Gastroesophageal sphincter (tissue), 4 donors: ENCODE measurements around the gene WWC1. TPM values are rescaled to one million over a fixed set of nuclear protein-coding genes. Genes with fewer than 3 reads are reported as not detected.

Experiments
- ATAC-seq: fragments of 150-250 bp; one replicate; pipeline ENCODE4 v1.9.1; 2016; ENCODE audit warnings: mild to moderate bottlenecking, moderate library complexity
- H3K27ac ChIP-seq, 4 donors: fragments of 200-600 bp; sonication (generic) in 3 of 4; 1 replicate in 3 of 4; 2 replicates in 1 of 4; pipeline ENCODE4 v1.5.1; 2016 to 2019
- H3K27me3 ChIP-seq: fragments of 200-600 bp; sonication (generic); one replicate; pipeline ENCODE4 v1.5.1; 2019
- H3K36me3 ChIP-seq, 2 donors: fragments of 200-600 bp; sonication (generic); one replicate each; pipeline ENCODE4 v1.5.1; 2019; ENCODE audit warnings: control low read depth in 1 of 2
- H3K4me1 ChIP-seq, 3 donors: fragments of 200-600 bp; sonication (generic); 1 replicate in 2 of 3; 2 replicates in 1 of 3; pipeline ENCODE4 v1.5.1; 2016 to 2019; ENCODE audit warnings: control low read depth in 2 of 3
- H3K4me3 ChIP-seq, 2 donors: fragments of 200-600 bp; sonication (generic); one replicate each; pipeline ENCODE4 v1.5.1; 2019; ENCODE audit warnings: mild to moderate bottlenecking in 1 of 2, moderate library complexity in 1 of 2
- H3K9me3 ChIP-seq, 3 donors: fragments of 200-600 bp; sonication (generic); one replicate each; pipeline ENCODE4 v1.5.1; 2017 to 2019; ENCODE audit warnings: control low read depth in 2 of 3
- EP300 ChIP-seq: sonication (generic); formaldehyde crosslinking; IDR thresholded peaks from one replicate; pipeline ENCODE4 v1.6.1; 2017; ENCODE audit warnings: antibody characterized with exemption, mild to moderate bottlenecking
- POLR2A ChIP-seq, 2 donors: fragments of 450-650 bp; IDR thresholded peaks; one replicate each; pipeline ENCODE4 v1.6.1; 2017; ENCODE audit warnings: antibody characterized with exemption in 2 of 2, mild to moderate bottlenecking in 2 of 2, moderate library complexity in 1 of 2
- POLR2AphosphoS5 ChIP-seq: sonication (generic); formaldehyde crosslinking; IDR thresholded peaks from one replicate; pipeline ENCODE4 v1.6.1; 2017; ENCODE audit warnings: antibody characterized with exemption
- WGBS, 2 donors: methylation state at CpG; one replicate each; pipeline ENCODE4 v1.1.5; 2018; ENCODE audit warnings: low coverage in 1 of 2; 5-methylcytosine and 5-hydroxymethylcytosine counted together
- total RNA-seq, 4 donors: library from RNA; depleted of rRNA; stranded (reverse); fragments of >200 nt; gene quantifications; one replicate each; pipeline ENCODE4 v1.1.0, GENCODE V29; 2016
- TF ChIP-seq, protein P1 (sequence below), 4 experiments: fragments of 200-600 bp in 2 of 4; fragments of 450-650 bp in 2 of 4; sonication (generic) in 1 of 4; IDR thresholded peaks; one replicate each; pipeline ENCODE4 v1.5.1; 2017 to 2019; ENCODE audit warnings: antibody characterized with exemption in 4 of 4, mild to moderate bottlenecking in 2 of 4, moderate library complexity in 2 of 4

The WWC1 gene
- total RNA-seq, 4 donors from 2014 or later = 0.67 to 6.9 (median 3.8) TPM

DNA sequence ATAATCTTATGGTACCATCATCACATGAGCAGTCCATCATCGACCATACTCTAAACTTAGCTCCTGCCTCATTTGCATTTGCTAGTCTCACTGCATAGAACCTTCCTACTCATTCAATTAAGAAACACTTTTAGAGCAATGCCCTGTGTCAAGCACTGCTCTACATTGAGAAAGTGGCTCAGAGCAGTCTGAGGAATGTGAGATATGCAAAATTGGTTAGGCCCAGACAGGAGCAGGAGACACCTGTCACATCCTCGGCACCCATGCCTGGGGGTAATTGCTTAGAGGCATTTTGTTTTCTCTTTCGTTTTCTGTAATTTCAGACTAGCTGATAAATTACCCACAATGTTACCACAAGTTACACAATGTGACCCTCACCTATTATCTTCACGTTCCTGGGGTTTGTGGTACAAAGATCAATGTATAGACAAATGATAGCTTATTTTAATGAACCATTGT lies 189.9 kb downstream of the WWC1 start:
- no peaks in the 10 kb centered on the region for H3K27me3 ChIP-seq
- H3K27ac ChIP-seq = no peak overlapping the region
- WGBS, 2 donors = 52 to 55% methylated on average over 4 of the region's 4 CpGs
- no peak for ATAC-seq
- no peaks in the 10 kb centered on the region for H3K36me3 ChIP-seq
- no peak for TF ChIP-seq EP300
- TF ChIP-seq POLR2A (IDR thresholded peaks at IDR 0.05) = no peak
- TF ChIP-seq POLR2AphosphoS5 = no peak
- TF ChIP-seq, protein P1, sequence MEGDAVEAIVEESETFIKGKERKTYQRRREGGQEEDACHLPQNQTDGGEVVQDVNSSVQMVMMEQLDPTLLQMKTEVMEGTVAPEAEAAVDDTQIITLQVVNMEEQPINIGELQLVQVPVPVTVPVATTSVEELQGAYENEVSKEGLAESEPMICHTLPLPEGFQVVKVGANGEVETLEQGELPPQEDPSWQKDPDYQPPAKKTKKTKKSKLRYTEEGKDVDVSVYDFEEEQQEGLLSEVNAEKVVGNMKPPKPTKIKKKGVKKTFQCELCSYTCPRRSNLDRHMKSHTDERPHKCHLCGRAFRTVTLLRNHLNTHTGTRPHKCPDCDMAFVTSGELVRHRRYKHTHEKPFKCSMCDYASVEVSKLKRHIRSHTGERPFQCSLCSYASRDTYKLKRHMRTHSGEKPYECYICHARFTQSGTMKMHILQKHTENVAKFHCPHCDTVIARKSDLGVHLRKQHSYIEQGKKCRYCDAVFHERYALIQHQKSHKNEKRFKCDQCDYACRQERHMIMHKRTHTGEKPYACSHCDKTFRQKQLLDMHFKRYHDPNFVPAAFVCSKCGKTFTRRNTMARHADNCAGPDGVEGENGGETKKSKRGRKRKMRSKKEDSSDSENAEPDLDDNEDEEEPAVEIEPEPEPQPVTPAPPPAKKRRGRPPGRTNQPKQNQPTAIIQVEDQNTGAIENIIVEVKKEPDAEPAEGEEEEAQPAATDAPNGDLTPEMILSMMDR (IDR thresholded peaks at IDR 0.05) = no peak
- no peak overlapping the region for H3K4me3 ChIP-seq
- no peaks in the 10 kb centered on the region for H3K9me3 ChIP-seq
- H3K4me1 ChIP-seq = peaks cover 0 to 4% (median 0%) of the 10 kb centered on the region in 3 donors

DNA sequence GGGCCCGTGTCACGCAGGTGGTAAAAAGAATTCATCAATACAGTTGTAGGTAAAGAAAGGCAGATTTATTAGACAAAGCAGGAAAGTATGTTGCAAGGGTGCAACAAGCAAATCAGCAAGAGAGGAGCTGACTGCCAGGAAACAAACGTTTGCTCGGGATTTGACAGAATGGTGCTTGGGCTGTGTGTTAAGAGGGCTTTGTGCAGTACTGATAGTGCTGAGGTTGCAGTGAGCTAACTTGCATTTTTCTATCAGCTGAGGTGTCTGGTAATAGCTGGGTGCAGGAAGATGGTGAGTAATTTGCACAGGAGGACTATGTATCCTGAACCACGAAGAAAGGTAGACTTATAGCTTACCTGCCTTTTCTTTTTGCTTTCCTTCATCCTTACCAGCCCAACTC lies 190.9 kb downstream of the WWC1 start:
- WGBS, 2 donors = 60 to 66% methylated on average over 2 to 4 of the region's 5 CpGs
- no peak overlapping the region for H3K4me3 ChIP-seq
- ATAC-seq = no peak

DNA sequence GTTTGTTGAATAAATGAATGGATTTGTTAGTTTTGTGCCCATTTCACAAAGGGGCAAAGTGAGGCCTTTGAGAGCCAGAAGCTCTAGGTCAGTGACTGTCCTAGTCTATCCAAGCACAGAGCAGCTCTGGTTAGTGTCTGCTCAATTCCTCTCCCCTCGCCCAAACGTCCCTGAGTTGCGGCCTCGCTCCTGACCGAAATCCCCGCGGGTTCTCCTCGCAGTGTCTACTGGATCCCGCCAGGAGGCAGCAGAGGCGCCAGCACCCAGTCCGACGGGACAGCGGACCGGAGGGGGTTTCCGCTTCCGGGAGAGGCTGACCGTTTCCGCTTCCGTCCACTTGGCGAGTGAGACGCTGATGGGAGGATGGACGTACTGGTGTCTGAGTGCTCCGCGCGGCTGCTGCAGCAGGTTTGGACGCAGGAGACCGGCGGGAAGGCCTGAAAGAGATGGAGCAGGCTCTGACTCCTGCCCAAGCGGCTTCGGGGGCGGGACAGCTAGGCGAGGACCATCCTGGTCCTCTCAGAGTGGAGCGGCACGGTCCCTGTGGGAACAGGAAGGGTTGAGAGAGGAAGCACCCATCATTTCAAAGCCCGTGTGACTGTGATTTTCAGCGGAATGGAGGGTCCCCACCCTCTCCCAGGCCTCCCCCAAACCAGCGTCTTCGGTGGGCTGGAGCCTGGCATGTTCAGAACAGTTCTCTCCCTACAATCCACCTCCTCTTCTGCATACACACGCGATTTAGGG lies 194.9 kb downstream of the WWC1 start, which contains the start of gene RARS1:
Gene RARS1, plus strand, starts transcription at position 336 of the 744 bp plus-strand sequence. Its CDS starts 28 bp downstream, at position 364.
- WGBS, 2 donors = 0% methylated on average over 3 of the region's 40 CpGs

More for the DNA sequence above, 190.9 kb downstream of the WWC1 start:
- H3K36me3 ChIP-seq = no peaks in the 10 kb centered on the region
- peaks cover 0 to 9% (median 2%) of the 10 kb centered on the region in 3 donors for H3K4me1 ChIP-seq
- TF ChIP-seq POLR2A (IDR thresholded peaks at IDR 0.05) = no peak
- TF ChIP-seq EP300 = no peak
- no peak for TF ChIP-seq POLR2AphosphoS5
- TF ChIP-seq, protein P1 (IDR thresholded peaks at IDR 0.05) = no peak
- H3K27ac ChIP-seq = no peak overlapping the region
- H3K27me3 ChIP-seq = no peaks in the 10 kb centered on the region
- no peaks in the 10 kb centered on the region for H3K9me3 ChIP-seq

DNA sequence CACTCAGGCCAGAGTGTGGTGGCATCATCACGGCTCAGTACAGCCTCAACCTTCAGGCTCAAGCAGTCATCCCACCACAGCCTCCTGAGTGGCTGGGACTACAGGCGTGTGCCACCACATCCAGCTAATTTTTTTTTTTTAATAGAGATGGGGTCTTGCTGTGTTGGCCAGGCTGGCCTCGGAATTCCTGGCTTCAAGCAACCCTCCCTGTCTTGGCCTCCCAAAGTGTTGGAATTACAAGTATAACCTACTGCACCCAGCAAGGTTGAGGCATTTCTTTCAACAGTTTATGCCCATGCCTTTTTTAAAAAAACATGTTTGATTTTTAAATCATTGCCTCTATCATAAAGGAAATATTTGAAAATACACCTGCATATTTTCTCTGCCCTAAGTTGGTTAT lies 197.6 kb downstream of the WWC1 start:
- H3K27ac ChIP-seq = no peak overlapping the region
- no peaks in the 10 kb centered on the region for H3K9me3 ChIP-seq
- 93 to 100% methylated on average over 2 to 3 of the region's 3 CpGs for WGBS, 2 donors
- no peak for ATAC-seq
- TF ChIP-seq, protein P1 (IDR thresholded peaks at IDR 0.05) = no peak
- no peak for TF ChIP-seq POLR2A (IDR thresholded peaks at IDR 0.05)
- no peak overlapping the region for H3K4me3 ChIP-seq
- H3K27me3 ChIP-seq = no peaks in the 10 kb centered on the region
- H3K36me3 ChIP-seq = peaks cover 3 to 59% of the 10 kb centered on the region in 2 donors
- peaks cover 0 to 19% (median 2%) of the 10 kb centered on the region in 3 donors for H3K4me1 ChIP-seq

More for the DNA sequence above, 194.9 kb downstream of the WWC1 start, which contains the start of gene RARS1:
- Histone ChIP-seq H3K36me3 (peaks cover 0 to 33% of the 10 kb centered on the region in 2 donors), H3K9me3 (no peaks in the 10 kb centered on the region), H3K27me3 (no peaks in the 10 kb centered on the region), H3K4me3 (peak within 1 kb of the TSS; percentile 77 to 87), H3K27ac (peak within 1 kb of the TSS; percentile 32 to 84 (median 83)), H3K4me1 (peaks cover 0 to 19% (median 2%) of the 10 kb centered on the region in 3 donors)
- TF ChIP-seq POLR2AphosphoS5 (peak; percentile 97), POLR2A (IDR thresholded peaks at IDR 0.05) (peak; percentile 77 to 86), EP300 (no peak)
- TF ChIP-seq, protein P1 (IDR thresholded peaks at IDR 0.05) = peak; percentile 89 to 99 (median 93)
- ATAC-seq = peak; percentile 98
